ENCODE results near the gene FAAP20.
"Not testable (repeated sequence)": the region's sequence is repeated elsewhere in the genome, so short reads cannot be mapped to it uniquely, and the experiment has no call there.

The FAAP20 gene

DNA sequence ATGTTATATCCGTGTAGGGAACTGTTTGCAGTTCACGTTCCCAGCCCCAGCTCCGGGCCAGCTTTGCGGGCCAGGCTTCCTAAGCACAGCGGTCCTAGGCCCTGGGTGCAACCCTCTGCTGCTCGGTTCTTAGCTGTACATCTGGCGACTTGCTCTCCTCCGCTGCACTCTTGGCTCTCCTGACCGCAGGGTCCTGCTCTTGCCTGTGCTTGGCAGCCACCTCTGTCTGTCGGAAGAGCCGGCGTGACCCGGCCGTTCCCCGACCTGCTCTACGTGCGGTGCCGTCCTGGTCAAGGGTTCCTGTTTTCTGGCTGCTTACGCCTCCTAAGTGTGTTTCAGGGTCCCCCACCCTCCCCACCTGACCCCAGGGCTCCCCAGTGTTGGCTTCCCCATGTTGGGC, 36.7 kb downstream of the FAAP20 start:
- DNase-seq (ENCODE audit: low read depth in 2 of 2): no peak

DNA sequence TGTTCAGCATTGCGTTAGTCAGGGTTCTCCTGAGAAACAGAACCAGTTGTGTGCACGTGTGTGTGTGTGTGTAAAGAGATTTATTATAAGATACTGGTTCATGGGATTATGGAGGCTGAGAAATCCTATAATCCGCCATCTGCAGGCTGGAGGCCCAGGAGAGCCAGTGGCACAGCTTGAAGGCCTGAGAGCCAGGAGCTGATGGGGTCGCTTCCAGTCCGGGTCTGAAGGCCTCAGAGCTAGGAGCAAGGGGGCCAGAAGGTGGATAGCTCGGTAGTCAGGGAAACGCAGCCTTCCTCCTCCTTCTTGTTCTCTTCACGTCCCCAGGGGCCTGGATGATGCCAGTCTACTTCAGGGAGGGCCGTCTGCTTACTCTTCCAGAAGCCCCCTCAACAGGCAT, 37.7 kb downstream of the FAAP20 start:
- DNase-seq (ENCODE audit: low read depth in 2 of 2): no peak

DNA sequence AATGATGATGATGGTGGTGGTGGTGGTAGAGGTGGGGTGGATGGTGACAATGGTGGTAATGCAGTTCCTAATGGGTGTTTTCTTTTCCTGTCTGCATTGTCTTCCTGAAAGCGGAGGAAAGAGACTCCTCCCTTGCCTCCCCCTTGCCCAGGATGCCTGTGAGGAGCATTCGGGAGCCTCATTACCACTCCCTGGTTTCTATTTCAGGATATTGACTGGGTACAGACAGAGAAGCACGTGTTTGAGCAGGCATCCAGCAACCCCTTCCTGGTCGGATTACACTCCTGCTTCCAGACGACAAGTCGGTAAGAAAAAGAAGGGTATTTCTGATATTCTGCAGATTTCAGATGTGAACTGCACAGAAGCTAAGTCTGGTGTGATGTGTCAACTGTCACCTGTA, 38.8 kb downstream of the FAAP20 start:
- no peak for DNase-seq (ENCODE audit: low read depth in 2 of 2)

DNA sequence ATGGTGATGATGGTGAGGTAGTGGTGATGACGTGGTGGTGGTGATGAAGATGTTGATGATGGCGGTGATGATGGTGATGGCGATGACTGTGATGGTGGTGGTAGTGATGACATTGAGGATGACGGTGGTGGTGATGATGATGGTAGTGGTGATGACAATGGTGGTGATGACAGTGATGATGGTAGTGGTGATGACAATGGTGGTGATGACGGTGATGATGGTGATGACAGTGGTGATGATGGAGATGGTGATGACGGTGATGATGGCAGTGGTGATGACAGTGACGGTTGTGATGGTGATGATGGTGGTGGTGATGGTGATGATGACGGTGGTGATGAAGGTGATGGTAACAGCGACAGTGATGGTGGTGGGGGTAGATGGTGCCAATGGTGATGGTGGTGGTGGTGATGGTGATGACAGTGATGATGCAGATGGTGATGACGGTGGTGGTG, 39.4 kb downstream of the FAAP20 start:
- DNase-seq (ENCODE audit: low read depth in 2 of 2): no peak

DNA sequence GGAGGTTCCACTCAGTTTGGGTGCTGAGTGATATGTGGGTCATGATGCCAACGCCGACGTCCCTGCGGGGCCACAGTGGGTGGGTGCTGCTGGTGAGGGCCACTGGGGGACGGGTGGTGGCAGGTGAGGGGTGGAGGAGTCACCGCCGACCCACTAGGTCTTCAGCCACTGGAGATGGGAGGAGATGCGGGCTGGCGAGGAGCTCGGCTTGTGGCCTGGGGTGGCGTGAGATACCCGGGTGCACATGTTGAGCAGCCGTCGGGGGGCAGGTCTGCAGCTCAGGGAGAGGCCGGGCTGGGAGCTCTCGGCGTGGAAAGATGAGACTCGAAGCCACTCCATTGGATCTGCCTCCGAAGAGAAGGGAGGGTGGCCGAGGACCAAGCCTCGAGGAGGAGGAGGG, 40.5 kb downstream of the FAAP20 start:
- no peak for DNase-seq (ENCODE audit: low read depth in 2 of 2)

DNA sequence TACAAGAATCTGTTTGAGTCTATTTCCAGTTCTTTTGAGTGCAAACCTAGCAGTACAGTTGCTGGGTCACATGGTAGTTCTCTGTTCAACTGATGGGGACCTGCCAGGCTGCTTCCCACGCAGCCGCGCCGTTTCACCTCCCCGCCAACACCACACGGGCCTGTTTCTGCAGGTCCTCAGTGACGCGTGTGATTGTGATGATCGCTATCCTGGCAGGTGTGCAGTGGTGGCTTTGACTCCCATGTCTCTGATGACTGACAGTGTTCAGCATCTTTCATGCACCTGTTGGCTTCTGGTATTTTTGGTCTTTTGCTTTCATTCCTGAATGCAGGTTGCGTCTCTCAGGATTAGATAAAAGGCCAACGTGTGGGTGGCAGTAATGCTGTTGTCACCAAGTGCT, 41.6 kb downstream of the FAAP20 start:
- no peak for DNase-seq (ENCODE audit: low read depth in 2 of 2)

DNA sequence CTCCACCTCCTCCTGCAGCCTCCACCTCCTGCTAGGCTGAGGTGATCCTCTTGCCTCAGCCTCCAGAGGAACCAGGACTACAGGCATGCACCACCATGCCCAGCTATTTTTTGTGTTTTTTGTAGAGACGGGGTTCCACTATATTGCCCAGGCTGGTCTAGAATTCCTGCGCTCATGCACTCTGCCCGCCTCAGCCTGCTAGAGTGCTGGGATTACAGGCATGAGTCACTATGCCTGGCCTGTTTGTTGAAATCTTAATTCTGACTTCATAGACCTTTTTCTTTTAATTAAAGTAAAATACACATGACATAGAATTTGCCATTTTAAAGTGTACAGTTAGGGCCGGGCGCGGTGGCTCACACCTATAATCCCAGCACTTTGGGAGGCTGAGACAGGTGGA, 42.7 kb downstream of the FAAP20 start:
- no peak for DNase-seq (ENCODE audit: low read depth in 2 of 2)

DNA sequence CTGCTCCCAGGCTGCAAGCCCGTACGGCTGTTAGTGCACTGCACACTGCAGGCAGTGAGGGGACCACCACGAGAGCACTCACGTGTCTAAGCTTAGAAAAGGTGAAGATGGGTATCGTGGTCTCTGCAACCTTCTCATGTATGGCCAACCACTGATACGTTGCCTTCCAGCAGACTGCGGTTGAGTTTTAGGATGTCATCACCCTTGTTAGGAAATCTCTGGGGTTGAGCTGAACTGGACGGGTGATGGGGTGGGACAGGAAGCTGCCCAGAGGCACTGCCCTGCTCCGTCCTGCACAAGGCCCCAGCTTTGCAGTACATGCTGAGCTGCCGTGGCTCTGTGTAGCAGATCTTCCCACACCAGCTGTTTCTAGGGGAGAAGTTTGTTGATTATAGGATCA, 43.3 kb downstream of the FAAP20 start:
- DNase-seq (ENCODE audit: low read depth in 2 of 2): no peak

DNA sequence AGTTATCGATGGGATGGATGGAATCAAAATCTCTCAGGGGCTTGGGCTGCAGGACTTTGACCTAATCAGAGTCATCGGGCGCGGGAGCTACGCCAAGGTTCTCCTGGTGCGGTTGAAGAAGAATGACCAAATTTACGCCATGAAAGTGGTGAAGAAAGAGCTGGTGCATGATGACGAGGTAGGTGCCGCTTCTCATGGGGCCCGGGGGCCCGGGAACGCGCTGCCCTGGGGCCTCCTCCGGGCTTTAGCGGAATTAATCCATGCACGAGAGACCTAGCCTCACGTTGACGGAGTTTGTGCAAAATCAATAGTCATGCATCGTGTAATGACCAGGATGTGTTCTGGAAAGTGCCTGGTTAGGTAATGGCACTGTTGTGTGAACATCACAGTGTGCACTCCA, 43.8 kb downstream of the FAAP20 start:
- no peak for DNase-seq (ENCODE audit: low read depth in 2 of 2)

DNA sequence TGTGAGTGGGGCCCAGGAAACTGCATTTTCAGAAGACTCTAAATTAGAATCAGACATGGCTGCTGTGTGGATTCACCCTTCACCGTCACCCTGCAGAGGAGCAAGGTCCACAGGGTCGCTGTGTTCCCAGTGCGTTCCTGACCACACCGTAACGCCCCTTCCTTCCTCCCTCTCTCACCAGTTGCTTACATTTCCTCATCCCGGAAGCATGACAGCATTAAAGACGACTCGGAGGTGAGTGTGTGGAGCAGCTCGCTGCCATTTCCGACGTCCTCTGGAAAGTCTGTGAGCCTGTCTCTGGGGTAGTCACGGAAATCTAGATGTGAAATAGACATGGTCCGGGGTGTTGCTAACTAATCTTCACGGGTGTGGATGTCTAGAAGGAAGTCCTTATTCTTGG, 45.9 kb downstream of the FAAP20 start:
- DNase-seq (ENCODE audit: low read depth in 2 of 2): no peak

DNA sequence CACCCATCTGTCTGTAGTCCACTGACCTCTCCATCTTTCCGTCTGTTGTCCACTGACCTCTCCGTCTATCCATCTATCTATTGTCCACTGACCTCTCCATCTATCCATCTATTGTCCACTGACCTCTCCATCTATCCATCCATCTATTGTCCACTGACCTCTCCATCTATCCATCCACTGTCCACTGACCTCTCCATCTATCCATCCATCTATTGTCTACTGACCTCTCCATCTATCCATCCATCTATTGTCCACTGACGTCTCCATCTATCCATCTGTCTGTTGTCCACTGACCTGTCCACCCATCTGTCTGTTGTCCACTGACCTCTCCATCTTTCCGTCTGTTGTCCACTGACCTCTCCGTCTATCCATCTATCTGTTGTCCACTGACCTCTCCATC, 46.7 kb downstream of the FAAP20 start:
- DNase-seq (ENCODE audit: low read depth in 2 of 2): not testable (repeated sequence)

DNA sequence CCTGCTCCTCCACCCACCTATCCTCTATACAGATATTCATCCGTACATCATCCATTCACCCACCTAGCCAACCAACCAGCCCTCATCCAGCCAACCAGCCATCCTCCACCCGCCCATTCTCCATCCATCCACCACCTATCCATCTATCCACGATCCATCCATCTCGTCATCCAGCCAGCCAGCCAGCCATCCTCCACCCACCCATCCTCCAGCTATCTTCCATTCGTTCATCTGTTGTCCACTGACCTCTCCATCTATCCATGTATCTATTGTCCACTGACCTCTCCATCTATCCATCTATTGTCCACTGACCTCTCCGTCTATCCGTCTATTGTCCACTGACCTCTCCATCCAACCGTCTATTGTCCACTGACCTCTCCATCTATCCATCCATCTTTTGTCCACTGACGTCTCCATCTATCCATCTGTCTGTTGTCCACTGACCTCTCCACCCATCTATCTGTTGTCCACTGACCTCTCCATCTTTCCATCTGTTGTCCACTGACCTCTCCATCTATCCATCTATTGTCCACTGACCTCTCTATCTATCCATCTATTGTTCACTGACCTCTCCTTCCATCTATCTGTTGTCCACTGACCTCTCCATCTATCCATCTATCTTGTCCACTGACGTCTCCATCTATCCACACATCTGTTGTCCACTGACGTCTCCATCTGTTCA, 47.6 kb downstream of the FAAP20 start:
- DNase-seq (ENCODE audit: low read depth in 2 of 2): no peak

DNA sequence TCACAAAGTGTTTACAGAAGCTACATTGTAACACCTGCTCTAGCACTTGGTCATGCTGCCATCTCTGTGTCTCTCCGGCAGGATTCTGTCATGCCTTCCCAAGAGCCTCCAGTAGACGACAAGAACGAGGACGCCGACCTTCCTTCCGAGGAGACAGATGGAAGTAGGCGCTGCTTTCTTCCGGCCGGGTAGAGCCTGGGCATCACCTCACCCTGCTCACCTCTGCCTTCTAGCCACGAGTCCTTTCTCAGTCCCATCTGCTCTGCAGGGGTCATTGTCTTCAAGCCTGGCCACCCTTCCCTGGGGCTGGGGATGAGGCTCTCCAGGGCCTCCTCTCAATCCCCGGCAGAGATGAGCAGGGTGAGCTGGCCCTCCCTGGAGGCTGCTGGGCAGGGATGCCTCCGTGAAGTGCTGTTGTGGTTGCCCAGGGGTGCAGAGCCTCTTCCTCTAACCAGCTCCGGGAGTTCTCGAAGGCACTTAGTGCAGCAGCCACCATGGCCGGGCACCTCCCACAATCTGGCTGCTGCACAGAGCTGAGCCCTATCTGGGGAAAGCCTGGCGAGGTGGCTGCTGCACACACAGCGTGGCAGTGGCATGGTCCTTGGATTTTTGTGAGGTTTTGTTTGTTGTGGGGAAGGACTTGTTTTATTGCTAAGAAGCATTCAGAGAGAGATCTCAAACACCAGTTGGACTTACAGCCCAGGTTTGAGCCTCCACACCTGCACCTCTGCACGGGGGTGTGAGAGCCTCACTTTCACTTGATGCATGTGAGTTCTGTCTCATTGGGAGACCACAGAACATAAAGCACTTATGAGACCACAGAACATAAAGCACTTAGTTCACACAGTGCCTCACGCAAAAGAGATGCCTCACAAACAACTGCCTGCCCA, 48.4 kb downstream of the FAAP20 start:
- no peak for DNase-seq (ENCODE audit: low read depth in 2 of 2)

DNA sequence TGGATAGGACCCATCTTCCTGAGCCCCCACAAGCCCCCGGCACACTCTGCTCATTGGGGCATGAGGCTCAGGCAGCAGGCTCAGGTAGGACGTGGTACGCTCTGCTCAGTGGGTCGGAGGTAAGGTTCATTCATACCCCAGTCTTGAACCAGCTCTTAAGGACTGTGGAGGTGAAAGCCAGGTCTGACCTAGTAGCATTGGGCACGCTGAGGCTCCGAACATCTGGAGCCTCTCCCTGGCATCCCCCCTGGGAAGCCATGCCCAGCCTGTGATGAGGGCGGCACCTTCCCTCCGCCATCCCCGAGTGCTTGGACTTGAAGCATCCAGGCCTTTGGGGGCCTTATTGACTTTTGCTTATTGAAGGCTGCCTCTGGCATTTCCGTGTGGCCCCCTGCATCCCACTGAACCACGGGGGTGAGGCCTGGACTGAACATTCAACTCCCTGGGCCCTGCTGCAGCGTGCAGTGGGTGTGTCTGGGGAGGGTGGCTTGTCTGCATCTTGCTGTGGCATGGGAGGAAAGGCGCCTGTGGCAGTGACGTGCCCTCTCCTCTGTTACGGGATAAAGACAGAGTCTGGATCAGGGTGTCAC, 50.0 kb downstream of the FAAP20 start:
- no peak for DNase-seq (ENCODE audit: low read depth in 2 of 2)

DNA sequence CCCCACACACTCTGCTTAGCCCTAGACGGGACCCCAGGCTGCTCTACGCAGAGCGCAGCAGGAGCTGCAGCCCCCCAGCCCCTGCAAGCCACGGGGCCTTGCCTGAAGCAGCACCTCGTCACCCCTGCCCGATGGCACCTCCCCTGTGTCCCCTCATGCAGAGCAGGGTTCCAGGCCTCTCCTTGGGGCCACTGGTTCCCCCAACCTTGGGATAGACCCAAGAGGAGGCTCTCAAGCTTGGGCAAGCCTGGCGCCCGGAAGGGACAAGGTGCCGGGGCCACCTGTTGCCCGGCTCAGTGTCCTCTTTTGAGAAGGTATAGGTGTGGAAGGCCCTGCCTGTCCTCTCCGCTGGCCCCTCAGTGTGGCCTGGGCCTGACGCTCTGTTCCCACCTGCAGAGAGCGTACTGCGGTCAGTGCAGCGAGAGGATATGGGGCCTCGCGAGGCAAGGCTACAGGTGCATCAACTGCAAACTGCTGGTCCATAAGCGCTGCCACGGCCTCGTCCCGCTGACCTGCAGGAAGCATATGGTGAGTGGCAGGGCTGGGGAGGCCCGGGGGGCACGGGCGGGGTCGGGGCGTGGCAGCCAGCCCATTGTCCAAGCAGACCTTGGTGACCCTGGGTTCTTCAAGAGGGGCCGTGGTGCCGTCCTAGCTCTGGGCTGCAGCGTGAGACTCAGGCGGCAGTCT, 50.6 kb downstream of the FAAP20 start:
- DNase-seq (ENCODE audit: low read depth in 2 of 2): no peak

DNA sequence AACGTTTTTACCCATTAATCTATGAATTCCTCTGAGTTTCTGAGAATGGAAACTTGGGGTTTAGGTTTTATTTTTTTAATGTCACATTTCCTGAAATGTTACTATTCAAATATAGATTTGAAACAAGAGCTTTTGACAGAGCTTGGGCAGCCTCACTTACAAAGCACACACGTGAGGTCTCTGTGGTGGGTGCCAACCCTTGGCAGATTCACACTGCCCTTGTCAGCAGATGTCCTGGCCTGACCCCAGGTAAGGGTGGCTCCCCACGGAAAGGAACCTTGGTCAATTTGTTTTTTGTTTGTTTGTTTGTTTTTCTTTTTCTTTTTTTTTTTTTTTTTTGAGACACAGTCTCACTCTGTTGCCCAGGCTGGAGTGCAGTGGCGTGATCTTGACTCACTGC, 53.5 kb downstream of the FAAP20 start:
- no peak for DNase-seq (ENCODE audit: low read depth in 2 of 2)
